Stomach (tissue), 9 donors: Measurements from ENCODE around the gene OR10X1. TPM values are rescaled to one million over a fixed set of nuclear protein-coding genes. Genes with fewer than 3 reads are reported as not detected.

Experiments
- DNase-seq, 2 donors: peaks; one replicate each; pipeline versions ENCODE4 v3.0.0 to v3.0.0-alpha.2; 2013 to 2019
- H3K27ac ChIP-seq, 5 donors: fragments of 200-600 bp in 4 of 5; sonication (generic) in 4 of 5; one replicate each; pipeline ENCODE4 v1.5.1; 2013 to 2019; ENCODE audit warnings: mild to moderate bottlenecking in 1 of 5, moderate library complexity in 1 of 5
- H3K27me3 ChIP-seq, 3 donors: fragments of 200-600 bp; sonication (generic); one replicate each; pipeline ENCODE4 v1.5.1; 2017 to 2019; ENCODE audit warnings: mixed run types in 1 of 3
- H3K36me3 ChIP-seq, 4 donors: fragments of 200-600 bp; sonication (generic); 1 replicate in 3 of 4; 2 replicates in 1 of 4; pipeline ENCODE4 v1.5.1; 2016 to 2019
- H3K4me1 ChIP-seq, 4 donors: fragments of 200-600 bp; sonication (generic); one replicate each; pipeline ENCODE4 v1.5.1; 2016 to 2019
- H3K4me3 ChIP-seq, 4 donors: fragments of 200-600 bp; sonication (generic) in 3 of 4; one replicate each; pipeline ENCODE4 v1.5.1; 2016 to 2019; ENCODE audit warnings: mild to moderate bottlenecking in 1 of 4
- H3K9me3 ChIP-seq, 4 donors: fragments of 200-600 bp; sonication (generic); one replicate each; pipeline ENCODE4 v1.5.1; 2016 to 2019
- EP300 ChIP-seq: sonication (generic); formaldehyde crosslinking; IDR thresholded peaks from one replicate; pipeline ENCODE4 v1.6.1; 2017; ENCODE audit warnings: antibody characterized with exemption
- POLR2A ChIP-seq, 4 donors: fragments of 450-650 bp; IDR thresholded peaks; one replicate each; pipeline ENCODE4 v1.6.1; 2016; ENCODE audit warnings: antibody characterized with exemption in 4 of 4, control low read depth in 2 of 4, mild to moderate bottlenecking in 1 of 4, moderate library complexity in 1 of 4
- POLR2AphosphoS5 ChIP-seq, 3 donors: sonication (generic); formaldehyde crosslinking; IDR thresholded peaks; one replicate each; pipeline ENCODE4 v1.6.1; 2016; ENCODE audit warnings: antibody characterized with exemption in 3 of 3
- WGBS, 5 donors: extraction: QIAGEN DNeasy Blood & Tissue Kit in 3 of 5; methylation state at CpG; one replicate each; pipeline versions ENCODE4 v1.1.5 to v1.1.7; 2013 to 2018; 5-methylcytosine and 5-hydroxymethylcytosine counted together
- intact Hi-C: fragments of 100-400 bp; cut with DNase I; formaldehyde crosslinking; loops from one replicate; pipeline ENCODE4 v1.15.1; 2023; ENCODE audit warnings: low total_unique reads
- polyA plus RNA-seq, 3 donors: library from polyadenylated mRNA; stranded (reverse); fragments of 200-250 nt; gene quantifications; one replicate each; pipeline ENCODE4 v1.2.3, GENCODE V29; 2013
- total RNA-seq, 5 donors: library from RNA; depleted of rRNA; stranded (reverse); fragments of >200 nt; gene quantifications; one replicate each; pipeline versions ENCODE4 v1.1.0 to v1.2.3, GENCODE V29; 2014 to 2016
- TF ChIP-seq, protein P1 (sequence below), 7 experiments: fragments of 450-650 bp in 4 of 7; fragments of 200-600 bp in 3 of 7; sonication (generic) in 3 of 7; IDR thresholded peaks; one replicate each; pipeline ENCODE4 v1.5.1; 2016 to 2019; ENCODE audit warnings: antibody characterized with exemption in 7 of 7, control low read depth in 2 of 7, mild to moderate bottlenecking in 1 of 7
- donor health status: healthy with polysubstance abuse.
- donor health status: Bipolar disorder and iron deficiency.
- donor health status: healthy.

Gene OR10X1
- total and polyA plus RNA-seq, 8 donors, result not detected

DNA sequence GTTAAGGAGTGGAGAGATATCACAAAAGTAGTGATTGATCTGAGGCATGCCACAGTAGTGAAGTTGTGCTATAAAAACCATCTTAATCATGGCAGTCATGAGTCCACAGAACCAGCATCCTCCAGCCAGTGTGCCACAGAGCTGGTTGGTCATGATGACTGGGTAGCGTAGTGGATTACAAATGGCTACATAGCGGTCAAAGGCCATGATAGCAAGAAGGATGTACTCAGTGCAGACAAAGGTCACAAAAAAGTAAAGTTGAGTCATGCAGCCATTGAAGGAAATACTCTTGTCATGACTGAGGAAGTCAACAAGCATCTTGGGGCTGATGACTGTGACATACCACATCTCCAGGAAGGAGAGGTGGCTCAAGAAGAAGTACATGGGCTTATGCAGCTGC is 32.2 kb downstream of the OR10X1 start:
- Histone ChIP-seq H3K9me3 (no peaks in the 10 kb centered on the region), H3K4me3 (no peak overlapping the region), H3K36me3 (no peaks in the 10 kb centered on the region), H3K27me3 (no peaks in the 10 kb centered on the region), H3K27ac (no peak overlapping the region), H3K4me1 (no peaks in the 10 kb centered on the region)
- no peak for TF ChIP-seq POLR2A (IDR thresholded peaks at IDR 0.05)
- no peak for TF ChIP-seq EP300
- no peak for TF ChIP-seq POLR2AphosphoS5 (IDR thresholded peaks at IDR 0.05)
- TF ChIP-seq, protein P1, sequence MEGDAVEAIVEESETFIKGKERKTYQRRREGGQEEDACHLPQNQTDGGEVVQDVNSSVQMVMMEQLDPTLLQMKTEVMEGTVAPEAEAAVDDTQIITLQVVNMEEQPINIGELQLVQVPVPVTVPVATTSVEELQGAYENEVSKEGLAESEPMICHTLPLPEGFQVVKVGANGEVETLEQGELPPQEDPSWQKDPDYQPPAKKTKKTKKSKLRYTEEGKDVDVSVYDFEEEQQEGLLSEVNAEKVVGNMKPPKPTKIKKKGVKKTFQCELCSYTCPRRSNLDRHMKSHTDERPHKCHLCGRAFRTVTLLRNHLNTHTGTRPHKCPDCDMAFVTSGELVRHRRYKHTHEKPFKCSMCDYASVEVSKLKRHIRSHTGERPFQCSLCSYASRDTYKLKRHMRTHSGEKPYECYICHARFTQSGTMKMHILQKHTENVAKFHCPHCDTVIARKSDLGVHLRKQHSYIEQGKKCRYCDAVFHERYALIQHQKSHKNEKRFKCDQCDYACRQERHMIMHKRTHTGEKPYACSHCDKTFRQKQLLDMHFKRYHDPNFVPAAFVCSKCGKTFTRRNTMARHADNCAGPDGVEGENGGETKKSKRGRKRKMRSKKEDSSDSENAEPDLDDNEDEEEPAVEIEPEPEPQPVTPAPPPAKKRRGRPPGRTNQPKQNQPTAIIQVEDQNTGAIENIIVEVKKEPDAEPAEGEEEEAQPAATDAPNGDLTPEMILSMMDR (IDR thresholded peaks at IDR 0.05), result no peak
- no peak for DNase-seq
- 94 to 98% (median 96%) methylated on average over 2 of the region's 2 CpGs for WGBS, 5 donors
- intact Hi-C loops, result no loop called here

DNA sequence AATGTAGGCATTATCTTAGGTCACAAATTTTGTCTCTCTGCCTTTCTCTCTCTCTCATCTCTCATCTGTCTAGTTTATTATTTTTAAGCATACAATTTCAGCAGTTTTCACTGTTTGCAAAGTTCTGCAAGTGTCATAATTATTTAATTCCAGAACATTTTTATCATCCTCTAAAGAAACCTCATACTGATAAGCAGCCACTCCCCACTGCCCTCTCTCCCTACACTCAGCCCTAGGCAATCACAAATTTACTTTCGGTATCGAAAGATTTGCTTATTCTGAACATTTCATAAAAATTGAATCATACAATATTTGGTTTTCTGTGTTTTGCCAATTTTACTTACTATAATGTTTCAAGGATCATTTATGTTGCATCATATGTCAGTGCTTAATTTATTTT is 42.1 kb downstream of the OR10X1 start:
- Histone ChIP-seq H3K9me3 (no peaks in the 10 kb centered on the region), H3K4me3 (no peak overlapping the region), H3K36me3 (no peaks in the 10 kb centered on the region), H3K27ac (no peak overlapping the region), H3K4me1 (no peaks in the 10 kb centered on the region), H3K27me3 (no peaks in the 10 kb centered on the region)
- TF ChIP-seq EP300, result no peak
- TF ChIP-seq, protein P1 (IDR thresholded peaks at IDR 0.05), result no peak
- no peak for TF ChIP-seq POLR2A (IDR thresholded peaks at IDR 0.05)
- no peak for TF ChIP-seq POLR2AphosphoS5 (IDR thresholded peaks at IDR 0.05)
- 73 to 90% (median 82%) methylated on average over 2 of the region's 2 CpGs for WGBS, 5 donors
- intact Hi-C loops, result no loop called here
- DNase-seq, result no peak

DNA sequence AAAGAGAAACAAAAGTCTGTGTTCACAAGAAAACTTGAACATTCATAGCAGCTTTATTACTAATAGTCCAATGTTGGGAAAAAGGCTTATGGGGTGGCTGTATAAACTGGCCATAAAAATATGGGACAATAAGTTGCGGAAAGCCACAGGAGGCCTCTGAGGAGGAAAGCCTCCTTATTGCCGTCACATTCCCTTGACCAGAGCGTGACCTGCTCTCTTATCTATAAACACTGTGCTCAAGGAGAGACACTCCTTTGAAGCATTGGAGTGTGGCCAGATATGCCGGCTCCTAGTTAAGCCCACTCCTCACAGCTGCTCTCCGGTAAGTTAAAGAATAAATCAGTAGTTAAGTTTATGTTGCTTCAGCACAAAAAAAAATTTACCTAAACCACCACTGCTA is 45.2 kb downstream of the OR10X1 start:
- Histone ChIP-seq H3K4me3 (no peak overlapping the region), H3K27me3 (no peaks in the 10 kb centered on the region), H3K27ac (no peak overlapping the region), H3K9me3 (no peaks in the 10 kb centered on the region), H3K36me3 (no peaks in the 10 kb centered on the region), H3K4me1 (no peaks in the 10 kb centered on the region)
- 19 to 33% (median 28%) methylated on average over 5 of the region's 5 CpGs for WGBS, 5 donors
- no peak for DNase-seq
- TF ChIP-seq EP300, result no peak
- no peak for TF ChIP-seq POLR2AphosphoS5 (IDR thresholded peaks at IDR 0.05)
- TF ChIP-seq, protein P1 (IDR thresholded peaks at IDR 0.05), result no peak
- no peak for TF ChIP-seq POLR2A (IDR thresholded peaks at IDR 0.05)
- intact Hi-C loops, result no loop called here

Other genes starting within 250 kb of the OR10X1 start
- gene CD1B, start 248.4 kb downstream of the OR10X1 start, total RNA-seq, result 1 to 10 TPM in 1 of 5 donors, not detected in 4; 1.2 TPM
- gene CD1B, start 248.4 kb downstream of the OR10X1 start, polyA plus RNA-seq, result not detected
- under 1 TPM in 1 of 5 donors, not detected in 4; 0.92 TPM for gene CD1E, start 226.0 kb downstream of the OR10X1 start, total RNA-seq
- under 1 TPM in 1 of 3 donors, not detected in 2; 0.53 TPM for gene CD1E, start 226.0 kb downstream of the OR10X1 start, polyA plus RNA-seq
- not detected for gene OR10T2, start 180.4 kb downstream of the OR10X1 start, total RNA-seq
- not detected for gene OR10T2, start 180.4 kb downstream of the OR10X1 start, polyA plus RNA-seq
- not detected for gene OR10K2, start 153.7 kb downstream of the OR10X1 start, total RNA-seq
- not detected for gene OR10K2, start 153.7 kb downstream of the OR10X1 start, polyA plus RNA-seq
- gene OR10K1, start 118.1 kb downstream of the OR10X1 start, total RNA-seq, result not detected
- gene OR10K1, start 118.1 kb downstream of the OR10X1 start, polyA plus RNA-seq, result not detected
- gene OR10R2, start 107.7 kb downstream of the OR10X1 start, total RNA-seq, result not detected
- gene OR10R2, start 107.7 kb downstream of the OR10X1 start, polyA plus RNA-seq, result not detected
- not detected for gene OR6Y1, start 25.5 kb downstream of the OR10X1 start, total RNA-seq
- not detected for gene OR6Y1, start 25.5 kb downstream of the OR10X1 start, polyA plus RNA-seq
- gene OR6P1, start 9.3 kb downstream of the OR10X1 start, total RNA-seq, result not detected
- gene OR6P1, start 9.3 kb downstream of the OR10X1 start, polyA plus RNA-seq, result not detected
- not detected for gene OR10Z1, start 25.4 kb upstream of the OR10X1 start, total RNA-seq
- not detected for gene OR10Z1, start 25.4 kb upstream of the OR10X1 start, polyA plus RNA-seq
- 1 to 10 TPM in 1 of 5 donors, not detected in 4; 3.3 TPM for gene SPTA1, start 106.8 kb upstream of the OR10X1 start, total RNA-seq
- not detected for gene SPTA1, start 106.8 kb upstream of the OR10X1 start, polyA plus RNA-seq
- gene OR6K2, start 120.8 kb upstream of the OR10X1 start, total RNA-seq, result not detected
- not detected for gene OR6K2, start 120.8 kb upstream of the OR10X1 start, polyA plus RNA-seq
- not detected for gene OR6K3, start 140.8 kb upstream of the OR10X1 start, total RNA-seq
- not detected for gene OR6K3, start 140.8 kb upstream of the OR10X1 start, polyA plus RNA-seq
- gene OR6K6, start 174.8 kb upstream of the OR10X1 start, total RNA-seq, result not detected
- not detected for gene OR6K6, start 174.8 kb upstream of the OR10X1 start, polyA plus RNA-seq
- not detected for gene OR6N1, start 192.3 kb upstream of the OR10X1 start, total RNA-seq
- not detected for gene OR6N1, start 192.3 kb upstream of the OR10X1 start, polyA plus RNA-seq
- gene OR6N2, start 201.3 kb upstream of the OR10X1 start, total RNA-seq, result not detected
- gene OR6N2, start 201.3 kb upstream of the OR10X1 start, polyA plus RNA-seq, result not detected